MCF 10A (cell line): ENCODE data around the gene CD248. TPM values are rescaled to one million over a fixed set of nuclear protein-coding genes. Genes with fewer than 3 reads are reported as not detected.

Experiments
- Bru-seq: library from RNA; stranded (reverse); fragments of 400-500 nt; gene quantifications from one replicate; lab custom pipeline; 2021; lab: Mats Ljungman, UMichigan
- BruChase-seq, 2 experiments: library from RNA; stranded (reverse); fragments of 400-500 nt; gene quantifications; one replicate each; lab custom pipeline; 2021; lab: Mats Ljungman, UMichigan
- BruUV-seq: library from RNA; stranded (reverse); fragments of 400-500 nt; replicated peaks from 2 replicates; lab custom pipeline; 2021; lab: Mats Ljungman, UMichigan
- CTCF ChIA-PET: fragments of 300-600 bp; sonication (Branson Sonifier 250); formaldehyde crosslinking; extraction: SDS; loops from one replicate; lab custom pipeline; 2021; ENCODE audit warnings: antibody characterized with exemption, inconsistent platforms; lab: Yijun Ruan, JAX
- POLR2A ChIA-PET: fragments of 300-600, 350-650 bp; sonication (Branson Sonifier 250); formaldehyde crosslinking; extraction: SDS; loops from one replicate; lab custom pipeline; 2020; ENCODE audit warnings: antibody characterized with exemption, inconsistent platforms; lab: Yijun Ruan, JAX
- DNase-seq: peaks from one replicate; pipeline ENCODE4 v3.0.0-alpha.2; 2018; ENCODE audit not compliant: unreplicated experiment
- H3K27ac Mint-ChIP-seq: one replicate; pipeline ENCODE4 v1.8.0; 2022; ENCODE audit warnings: mild to moderate bottlenecking, low read depth, mixed read lengths; ENCODE audit not compliant: unreplicated experiment
- H3K27me3 Mint-ChIP-seq: one replicate; pipeline ENCODE4 v1.8.0; 2022; ENCODE audit warnings: mixed read lengths; ENCODE audit not compliant: insufficient read depth, unreplicated experiment
- H3K36me3 Mint-ChIP-seq: one replicate; pipeline ENCODE4 v1.8.0; 2022; ENCODE audit warnings: mild to moderate bottlenecking, moderate library complexity, mixed read lengths; ENCODE audit not compliant: insufficient read depth, unreplicated experiment
- H3K4me1 Mint-ChIP-seq: one replicate; pipeline ENCODE4 v1.8.0; 2022; ENCODE audit warnings: mixed read lengths; ENCODE audit not compliant: insufficient read depth, unreplicated experiment
- H3K4me3 Mint-ChIP-seq: one replicate; pipeline ENCODE4 v1.8.0; 2022; ENCODE audit warnings: mild to moderate bottlenecking, moderate library complexity, mixed read lengths; ENCODE audit not compliant: unreplicated experiment
- H3K9me3 Mint-ChIP-seq: one replicate; pipeline ENCODE4 v1.8.0; 2022; ENCODE audit warnings: mixed read lengths; ENCODE audit not compliant: unreplicated experiment
- CTCF ChIP-seq: fragments of 200-600 bp; IDR thresholded peaks from one replicate; pipeline ENCODE4 v1.8.0; 2022; ENCODE audit warnings: antibody characterized with exemption, mild to moderate bottlenecking; ENCODE audit not compliant: unreplicated experiment
- intact Hi-C: fragments of 100-400 bp; cut with micrococcal nuclease; formaldehyde crosslinking; loops from 2 replicates; pipeline ENCODE4 v1.14.1; 2022
- long read RNA-seq: library from polyadenylated mRNA; stranded (forward); transcript quantifications from one replicate; pipeline ENCODE4 v2.0.0, GENCODE V29; 2022
- total RNA-seq: library from RNA; stranded (reverse); gene quantifications from 2 replicates; pipeline ENCODE4 v1.2.3, GENCODE V29; 2022

CD248 gene
- not detected in 2 replicates for total RNA-seq
- Bru-seq, nascent RNA = not detected
- percentile 16 among the genes with signal in this experiment for BruChase-seq, experiment 1, labeled RNA remaining after a 6-hour chase
- not detected for BruChase-seq, experiment 2, labeled RNA remaining after a 2-hour chase
- long read RNA-seq = 0 reads

DNA sequence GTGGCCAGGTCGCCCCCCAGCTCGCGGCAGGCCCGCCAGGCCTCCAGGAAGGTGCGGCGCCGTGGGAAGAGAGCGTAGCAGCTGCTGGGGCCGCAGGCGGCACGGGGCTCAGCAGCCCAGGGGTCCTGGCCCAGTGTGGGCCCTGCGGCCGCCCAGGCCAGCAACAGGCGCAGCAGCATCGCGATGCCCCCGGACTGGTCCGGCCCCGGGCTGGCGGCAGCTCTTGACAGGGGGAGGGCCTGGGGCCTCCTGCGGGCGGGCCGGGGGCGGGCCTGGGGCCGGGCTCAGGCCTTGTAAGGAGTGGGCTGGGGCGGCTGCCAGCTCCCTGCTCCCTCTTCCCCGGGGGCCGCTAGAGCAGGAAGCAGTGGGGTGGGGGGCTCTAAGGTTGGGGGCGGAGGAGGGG is at the start of gene CD248:
Gene CD248, minus strand, starts transcription at position 196 of the 403 bp plus-strand sequence. Its CDS starts 17 bp downstream, at position 179.
- no peak within 1 kb of the TSS for H3K4me3 Mint-ChIP-seq
- intact Hi-C loops = no loop called here
- no peaks in the 10 kb centered on the region for H3K36me3 Mint-ChIP-seq
- no TSS peak for BruUV-seq
- no peaks in the 10 kb centered on the region for H3K9me3 Mint-ChIP-seq
- no peak for TF ChIP-seq CTCF
- CTCF ChIA-PET = interaction anchor here (0.5 kb wide), 1 partner anchor 737 kb away, joined by 3 read pairs; no protein-coding TSS in a partner anchor
- peak within 1 kb of the TSS; percentile 86 for H3K27ac Mint-ChIP-seq
- POLR2A ChIA-PET = interaction anchor here (1.1 to 3.0 kb wide), 3 partner anchors 15 to 28 kb away, joined by 3 to 23 read pairs (median 4); partner anchors contain the start of genes RIN1 and YIF1A
- peaks cover 23% of the 10 kb centered on the region for H3K4me1 Mint-ChIP-seq
- no peaks in the 10 kb centered on the region for H3K27me3 Mint-ChIP-seq
- no peak for DNase-seq

GRCh38 chr11:66365711-66366619 is 49.1 kb upstream of the CD248 start:
- no TSS peak for BruUV-seq

DNA sequence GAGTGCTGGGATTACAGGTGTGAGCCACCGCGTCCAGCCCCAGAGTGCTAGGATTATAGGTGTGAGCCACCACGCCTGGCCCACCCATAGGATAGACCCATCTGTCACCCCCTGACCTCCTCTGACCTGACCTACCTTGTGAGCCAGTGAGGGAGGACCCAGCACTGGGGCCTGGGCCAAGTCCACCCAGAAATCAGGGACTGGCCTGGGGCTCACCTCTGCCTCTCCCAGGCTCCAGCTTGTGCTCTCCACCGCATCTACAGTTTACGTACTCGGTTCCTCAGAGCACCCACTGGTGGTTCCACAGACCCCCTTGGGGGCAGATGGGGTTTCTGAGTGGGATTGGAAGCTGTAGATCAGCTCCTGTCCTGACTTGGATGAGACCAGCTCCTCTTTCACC is 48.3 kb upstream of the CD248 start:
- Mint-ChIP-seq H3K4me1 (peaks cover 6% of the 10 kb centered on the region), H3K9me3 (no peaks in the 10 kb centered on the region), H3K4me3 (no peak overlapping the region), H3K36me3 (peaks cover 14% of the 10 kb centered on the region), H3K27me3 (no peaks in the 10 kb centered on the region), H3K27ac (no peak overlapping the region)
- no peak for DNase-seq
- intact Hi-C loops = no loop called here
- ChIA-PET CTCF (interaction anchor here (0.6 to 1.0 kb wide), 4 partner anchors 21 to 377 kb away, joined by 3 read pairs; partner anchors contain the start of gene PELI3), POLR2A (interaction anchor here (0.7 to 2.0 kb wide), 7 partner anchors 14 to 53 kb away, joined by 3 to 6 read pairs (median 4); partner anchors contain the start of genes B4GAT1 and RIN1)
- TF ChIP-seq CTCF = no peak
- BruUV-seq = no TSS peak

More at GRCh38 chr11:66365711-66366619, 49.1 kb upstream of the CD248 start:
- Mint-ChIP-seq H3K27me3 (no peaks in the 10 kb centered on the region), H3K36me3 (peaks cover 16% of the 10 kb centered on the region), H3K9me3 (no peaks in the 10 kb centered on the region), H3K4me1 (peaks cover 8% of the 10 kb centered on the region), H3K27ac (no peak overlapping the region), H3K4me3 (no peak overlapping the region)
- DNase-seq = no peak
- ChIA-PET POLR2A (interaction anchor here (0.6 to 2.0 kb wide), 10 partner anchors 10 to 42 kb away, joined by 3 to 6 read pairs (median 4); partner anchors contain the start of genes B4GAT1, BRMS1 and RIN1), CTCF (interaction anchor here (0.7 to 1.8 kb wide), 4 partner anchors 13 to 55 kb away, joined by 3 to 6 read pairs (median 4); no protein-coding TSS in a partner anchor)
- intact Hi-C loops = no loop called here
- no peak for TF ChIP-seq CTCF
